Heart left ventricle (tissue), 13 donors: ENCODE data around the gene MAN2A2.
"Not testable (repeated sequence)": the region's sequence is repeated elsewhere in the genome, so short reads cannot be mapped to it uniquely, and the experiment has no call there.

ENCODE experiments used
- CTCF ChIP-seq, 12 donors: fragments of 200-600 bp; sonication (generic) in 4 of 12; IDR thresholded peaks; one replicate each; pipeline versions ENCODE4 v1.5.0 to v1.8.0; 2018 to 2022; ENCODE audit warnings: antibody characterized with exemption in 12 of 12, mild to moderate bottlenecking in 5 of 12
- POLR2A ChIP-seq, 2 donors: fragments of 450-650 bp; IDR thresholded peaks; one replicate each; pipeline ENCODE4 v1.6.1; 2017; ENCODE audit warnings: antibody characterized with exemption in 2 of 2, mild to moderate bottlenecking in 2 of 2, moderate library complexity in 2 of 2
- donor health status: ischemic (EF 13 %, LVEDD 7.1; RV severe dilation, severe dysfunction).
- donor health status: DM: no; HTN: yes; CAD: no.
- donor health status: DM: no; HTN: no; CAD: no.
- donor health status: ischemic (EF 25% LVEDD 6.9; RV normal size, moderate dysfunction).
- donor health status: ischemic (EF 25% LVEDD 5.7; RV mildly dilated, moderate dysfunction).
- donor health status: ischemic (EF 35%, LVEDD 5.7; RV mildly dilated, moderate dysfunction).
- donor health status: nonischemic (EF 11% LVEDD 7.7; RV severe dilation, severe dysfunction).
- donor health status: DM: yes; HTN: yes; CAD: no.
- donor health status: PGD.
- donor health status: ischemic (EF 29% LVEDD 5.4; RV normal size, mild dysfunction).
- donor health status: nonischemic (EF 23%, LVEDD 6.1; RV moderate dilation, normal function).

GRCh38 chr15:90928106-90928505 is 25.0 kb downstream of the MAN2A2 start:
- TF ChIP-seq POLR2A, CTCF (IDR thresholded peaks at IDR 0.05): not testable (repeated sequence)
